Caco-2 (cell line): ENCODE data around the gene SIT1. TPM values are rescaled to one million over a fixed set of nuclear protein-coding genes. Genes with fewer than 3 reads are reported as not detected.

Experiments
- BruUV-seq: library from RNA; stranded (reverse); fragments of 400-500 nt; replicated peaks from 2 replicates; lab custom pipeline; 2021; lab: Mats Ljungman, UMichigan
- CTCF ChIA-PET: fragments of 300-600 bp; sonication (Branson Sonifier 250); formaldehyde crosslinking; loops from one replicate; lab custom pipeline; 2022; ENCODE audit warnings: antibody characterized with exemption; lab: Charles Lee
- POLR2A ChIA-PET: fragments of 300-600 bp; sonication (Branson Sonifier 250); formaldehyde crosslinking; loops from one replicate; lab custom pipeline; 2022; ENCODE audit warnings: antibody characterized with exemption; lab: Charles Lee
- DNase-seq, 2 experiments: peaks; one replicate each; pipeline versions ENCODE4 v3.0.0 to v3.0.0-alpha.2; 2020 to 2022
- H3K27me3 ChIP-seq: replicated peaks from 2 replicates; pipeline ENCODE4 v1.6.0; 2011; ENCODE audit warnings: low read length; ENCODE audit not compliant: control insufficient read depth, insufficient read depth
- H3K36me3 ChIP-seq: 2 replicates; pipeline ENCODE4 v1.5.1; 2011; ENCODE audit warnings: low read length; ENCODE audit not compliant: control insufficient read depth, insufficient read depth
- H3K4me1 ChIP-seq: fragments of 250-450 bp; sonication (Bioruptor Pico); 2 replicates; pipeline ENCODE4 v1.5.1; 2020; ENCODE audit warnings: mild to moderate bottlenecking
- H3K4me3 ChIP-seq: 2 replicates; pipeline ENCODE4 v1.5.1; 2011; ENCODE audit warnings: low read depth, mild to moderate bottlenecking, control low read depth, low read length
- H3K9me3 ChIP-seq: fragments of 250-450 bp; sonication (Bioruptor Pico); 2 replicates; pipeline ENCODE4 v1.5.1; 2020; ENCODE audit warnings: mild to moderate bottlenecking, moderate library complexity
- H3K27ac Mint-ChIP-seq: one replicate; pipeline ENCODE4 v1.8.0; 2022; ENCODE audit warnings: mixed read lengths; ENCODE audit not compliant: unreplicated experiment
- H3K27me3 Mint-ChIP-seq: one replicate; pipeline ENCODE4 v1.8.0; 2022; ENCODE audit warnings: mixed read lengths; ENCODE audit not compliant: insufficient read depth, unreplicated experiment
- H3K36me3 Mint-ChIP-seq: one replicate; pipeline ENCODE4 v1.8.0; 2022; ENCODE audit warnings: mild to moderate bottlenecking, mixed read lengths; ENCODE audit not compliant: insufficient read depth, unreplicated experiment
- H3K4me1 Mint-ChIP-seq: one replicate; pipeline ENCODE4 v1.8.0; 2022; ENCODE audit warnings: low read depth, mixed read lengths; ENCODE audit not compliant: unreplicated experiment
- H3K4me3 Mint-ChIP-seq: one replicate; pipeline ENCODE4 v1.8.0; 2022; ENCODE audit warnings: mild to moderate bottlenecking, moderate library complexity, mixed read lengths; ENCODE audit not compliant: unreplicated experiment
- H3K9me3 Mint-ChIP-seq: one replicate; pipeline ENCODE4 v1.8.0; 2022; ENCODE audit warnings: mixed read lengths; ENCODE audit not compliant: unreplicated experiment
- CTCF ChIP-seq, 2 experiments: fragments of 200-600 bp in 1 of 2; IDR thresholded peaks; 1 replicate in 1 of 2; 2 replicates in 1 of 2; pipeline versions ENCODE4 v1.5.1 to v1.8.0; 2011 to 2022; ENCODE audit warnings: antibody characterized with exemption in 1 of 2, control low read depth in 1 of 2, inconsistent platforms in 1 of 2, low read depth in 1 of 2, low read length in 1 of 2, mild to moderate bottlenecking in 1 of 2, moderate library complexity in 1 of 2; ENCODE audit not compliant: insufficient read depth in 1 of 2, severe bottlenecking in 1 of 2, unreplicated experiment in 1 of 2
- intact Hi-C: fragments of 100-400 bp; cut with micrococcal nuclease; formaldehyde crosslinking; loops from one replicate; pipeline ENCODE4 v1.10.0; 2022; ENCODE audit not compliant: unreplicated experiment
- microRNA-seq: library from miRNA; unstranded; fragments of <30 nt; microRNA quantifications from one replicate; pipeline ENCODE4 v1.2.0, GENCODE V29; 2022
- total RNA-seq: library from RNA; stranded (reverse); gene quantifications from 2 replicates; pipeline ENCODE4 v1.2.3, GENCODE V29; 2022

Gene SIT1
- total RNA-seq, 1 experiment from 2014 or later = not detected

GRCh38 chr9:35599763-35600604 is 50.7 kb downstream of the SIT1 start:
- H3K9me3 Mint-ChIP-seq = no peaks in the 10 kb centered on the region
- H3K9me3 ChIP-seq = no peaks in the 10 kb centered on the region
- H3K4me1 ChIP-seq = peaks cover 18% of the 10 kb centered on the region
- peaks cover 15% of the 10 kb centered on the region for H3K4me1 Mint-ChIP-seq
- TF ChIP-seq CTCF (IDR thresholded peaks at IDR 0.05; ENCODE audit: insufficient read depth in 1 of 2, low read depth in 1 of 2, low read length in 1 of 2, severe bottlenecking in 1 of 2, unreplicated experiment in 1 of 2) = peak in 1 of 2 experiments; percentile 4
- POLR2A ChIA-PET = no interaction called here
- H3K36me3 ChIP-seq = no peaks in the 10 kb centered on the region
- no peaks in the 10 kb centered on the region for H3K27me3 ChIP-seq
- CTCF ChIA-PET = interaction anchor here (0.7 to 1.6 kb wide), 6 partner anchors 11 to 110 kb away, joined by 3 to 5 read pairs (median 4); partner anchors contain the start of gene RUSC2
- peak in 1 of 2 experiments; percentile 15 for DNase-seq
- no peak overlapping the region for H3K4me3 Mint-ChIP-seq
- BruUV-seq = no TSS peak
- H3K4me3 ChIP-seq = no peak overlapping the region
- H3K27me3 Mint-ChIP-seq = no peaks in the 10 kb centered on the region
- H3K36me3 Mint-ChIP-seq = peaks cover 10% of the 10 kb centered on the region
- no peak overlapping the region for H3K27ac Mint-ChIP-seq
- intact Hi-C loops = loop anchor here (5.0 kb wide), 2 partner anchors 38 to 488 kb away; a partner anchor contains a TSS

Small RNA genes within 50 kb of the gene (microRNA-seq; reads per million reads assigned to microRNA genes)
- gene MIR4667 = 0.56 reads per million

Other genes with a start within 250 kb of the SIT1 start
- gene RUSC2, start 160.8 kb downstream of the SIT1 start, total RNA-seq = 13.0 and 13.5 TPM in 2 replicates
- gene TESK1, start 45.7 kb downstream of the SIT1 start, total RNA-seq = 27.9 and 30.1 TPM in 2 replicates
- gene CD72, start 32.5 kb downstream of the SIT1 start, total RNA-seq = 0.70 and 0.95 TPM in 2 replicates
- gene RMRP, start 7.1 kb upstream of the SIT1 start, total RNA-seq = 10,161 and 10,726 TPM in 2 replicates
- 11.8 and 12.1 TPM in 2 replicates for gene CCDC107, start 7.4 kb upstream of the SIT1 start, total RNA-seq
- 31.4 and 32.8 TPM in 2 replicates for gene ARHGEF39, start 14.3 kb upstream of the SIT1 start, total RNA-seq
- not detected in 2 replicates for gene CA9, start 23.0 kb upstream of the SIT1 start, total RNA-seq
- gene TPM2, start 39.0 kb upstream of the SIT1 start, total RNA-seq = 21.8 and 26.5 TPM in 2 replicates
- 147 and 165 TPM in 2 replicates for gene TLN1, start 81.3 kb upstream of the SIT1 start, total RNA-seq
- gene CREB3, start 81.7 kb upstream of the SIT1 start, total RNA-seq = 50.4 and 54.1 TPM in 2 replicates
- 108 and 111 TPM in 2 replicates for gene GBA2, start 98.3 kb upstream of the SIT1 start, total RNA-seq
- gene RGP1, start 98.4 kb upstream of the SIT1 start, total RNA-seq = 25.0 and 27.1 TPM in 2 replicates
- not detected in 2 replicates for gene MSMP, start 103.3 kb upstream of the SIT1 start, total RNA-seq
- gene NPR2, start 140.7 kb upstream of the SIT1 start, total RNA-seq = 40.5 and 44.1 TPM in 2 replicates
- gene SPAG8, start 161.3 kb upstream of the SIT1 start, total RNA-seq = 0.19 and 0.29 TPM in 2 replicates
- gene HINT2, start 164.1 kb upstream of the SIT1 start, total RNA-seq = 88.0 and 110 TPM in 2 replicates
- gene FAM221B, start 177.8 kb upstream of the SIT1 start, total RNA-seq = not detected in 2 replicates
- 4.8 and 4.9 TPM in 2 replicates for gene TMEM8B, start 178.3 kb upstream of the SIT1 start, total RNA-seq
- gene OR13J1, start 219.5 kb upstream of the SIT1 start, total RNA-seq = not detected in 2 replicates